Measurements from ENCODE around the gene BATF2.

DNA sequence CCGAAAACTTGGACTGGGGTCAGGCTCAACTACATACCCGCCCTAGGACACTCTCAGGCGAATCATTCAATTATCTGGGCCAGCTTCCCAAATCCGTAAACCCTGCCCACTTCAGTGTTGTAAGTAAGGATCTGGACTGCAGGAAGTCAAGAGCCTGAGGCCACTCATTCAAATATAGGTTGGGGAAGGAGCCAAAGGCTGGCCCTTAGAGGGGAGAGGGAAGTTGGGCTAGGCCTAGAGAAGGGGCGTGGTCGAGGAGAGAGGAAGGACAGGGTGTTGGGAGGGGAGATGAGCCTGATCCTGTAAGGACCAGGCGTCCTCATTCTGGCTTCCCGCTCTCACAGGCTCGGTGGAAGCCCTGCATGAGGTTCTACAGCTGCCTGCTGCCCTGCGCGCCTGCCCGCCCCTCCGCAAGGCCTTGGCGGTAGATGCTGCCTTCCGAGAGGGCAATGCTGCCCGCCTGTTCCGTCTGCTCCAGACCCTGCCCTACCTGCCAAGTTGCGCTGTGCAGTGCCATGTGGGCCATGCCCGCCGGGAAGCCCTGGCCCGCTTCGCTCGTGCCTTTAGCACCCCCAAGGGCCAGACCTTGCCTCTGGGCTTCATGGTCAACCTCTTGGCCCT lies 47.2 kb upstream of the BATF2 start:
- TF ChIP-seq SP1 (IDR thresholded peaks at IDR 0.05) (no peak), PKNOX1 (IDR thresholded peaks at IDR 0.05) (no peak), ELF4 (IDR thresholded peaks at IDR 0.05) (no peak), FOXM1 (IDR thresholded peaks at IDR 0.05; ENCODE audit: borderline replicate concordance) (no peak)

Measured in HEK293T (cell line).